Kidney (tissue), 14 donors: ENCODE data around the gene TKTL1. TPM values are rescaled to one million over a fixed set of nuclear protein-coding genes. Genes with fewer than 3 reads are reported as not detected.

Experiments
- DNase-seq, 5 donors: peaks; one replicate each; pipeline ENCODE4 v3.0.0-alpha.2; 2013 to 2020
- FAIRE-seq: peaks from 2 replicates; lab custom pipeline; 2012; peaks lifted over from hg19 to GRCh38; lab: Jason Lieb, UNC
- H3K27ac ChIP-seq, 2 donors: one replicate each; pipeline ENCODE4 v1.7.0; 2013; ENCODE audit warnings: low read depth in 2 of 2, low read length in 2 of 2, inconsistent platforms in 1 of 2
- H3K27me3 ChIP-seq: one replicate; pipeline ENCODE4 v1.7.1; 2013; ENCODE audit warnings: low read length, inconsistent platforms; ENCODE audit not compliant: control insufficient read depth, insufficient read depth
- H3K36me3 ChIP-seq, 3 donors: one replicate each; pipeline versions ENCODE4 v1.7.0 to v1.7.1; 2013; ENCODE audit warnings: low read length in 3 of 3, control low read depth in 1 of 3, inconsistent platforms in 1 of 3; ENCODE audit not compliant: insufficient read depth in 3 of 3, control insufficient read depth in 2 of 3
- H3K4me1 ChIP-seq, 3 donors: one replicate each; pipeline versions ENCODE4 v1.7.0 to v1.7.1; 2013; ENCODE audit warnings: low read length in 3 of 3, inconsistent platforms in 1 of 3, low read depth in 1 of 3; ENCODE audit not compliant: control insufficient read depth in 2 of 3, insufficient read depth in 2 of 3
- H3K4me3 ChIP-seq, 3 donors: one replicate each; pipeline versions ENCODE4 v1.7.0 to v1.8.1; 2013; ENCODE audit warnings: low read length in 3 of 3, control low read depth in 1 of 3, inconsistent platforms in 1 of 3
- H3K9ac ChIP-seq, 3 donors: one replicate each; pipeline versions ENCODE4 v1.7.0 to v1.7.1; 2013; ENCODE audit warnings: low read length in 3 of 3, control low read depth in 1 of 3, inconsistent platforms in 1 of 3
- H3K9me3 ChIP-seq, 3 donors: one replicate each; pipeline versions ENCODE4 v1.7.0 to v1.7.1; 2013; ENCODE audit warnings: low read length in 3 of 3, control low read depth in 1 of 3, inconsistent platforms in 1 of 3; ENCODE audit not compliant: control insufficient read depth in 2 of 3, insufficient read depth in 1 of 3
- CTCF ChIP-seq: IDR thresholded peaks from 3 replicates; pipeline ENCODE4 v1.5.1; 2012; ENCODE audit warnings: mild to moderate bottlenecking, moderate library complexity, borderline replicate concordance; ENCODE audit not compliant: insufficient read depth; ENCODE audit errors: extremely low read depth
- intact Hi-C: fragments of 100-400 bp; cut with DNase I; formaldehyde crosslinking; loops from one replicate; pipeline ENCODE4 v1.11.1; 2022
- polyA plus RNA-seq: library from polyadenylated mRNA; stranded (reverse); fragments of 350-450 nt; fragmentation: Illumina TruSeq; extraction: RNeasy Lipid Tissue Mini Kit (QIAGEN cat#74804); gene quantifications from one replicate; pipeline ENCODE4 v1.2.3, GENCODE V29; 2014; ENCODE audit warnings: low read depth, low replicate concordance; ENCODE audit not compliant: insufficient read depth
- total RNA-seq: library from RNA; stranded (reverse); fragmentation: NEBNext Ultra II Directional; extraction: Animal tissue kit (Norgen Biotek cat#: 25700); gene quantifications from one replicate; pipeline ENCODE4 v1.2.1, GENCODE V29; 2021
- donor health status: control.
- donor health status: control.
- donor health status: control.
- donor health status: control.
- donor health status: control.
- donor health status: DM: yes; HTN: yes; CAD: no.
- donor health status: Normal renal cell carcinoma (clear cell type).

Gene TKTL1
- total and polyA plus RNA-seq, 2 donors from 2014 or later: 0.30 to 0.38 TPM

DNA sequence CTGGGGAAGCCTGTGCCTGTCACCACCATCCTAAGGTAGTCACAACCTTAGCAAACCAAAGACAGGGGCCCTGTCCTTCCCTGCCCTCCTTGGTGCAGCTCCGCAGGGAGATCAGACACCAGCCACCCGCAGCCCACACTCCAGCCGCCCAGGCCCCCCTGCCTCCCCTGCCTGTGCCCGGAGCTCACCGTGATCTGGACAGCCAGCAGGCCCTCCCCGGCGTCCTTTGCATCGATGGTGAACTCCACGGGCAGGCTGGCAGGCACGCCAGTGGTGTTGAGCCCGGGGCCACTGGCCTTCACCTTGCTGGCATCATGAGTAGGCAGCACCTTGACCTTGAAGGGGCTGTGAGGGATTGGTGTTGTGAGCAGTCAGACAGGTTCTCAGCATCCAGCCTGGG is 62.4 kb downstream of the TKTL1 start:
- Histone ChIP-seq H3K36me3 (peaks cover 0 to 28% (median 12%) of the 10 kb centered on the region in 3 donors), H3K4me3 (no peak overlapping the region), H3K9me3 (no peaks in the 10 kb centered on the region), H3K9ac (no peak overlapping the region), H3K27me3 (no peaks in the 10 kb centered on the region), H3K4me1 (no peaks in the 10 kb centered on the region), H3K27ac (no peak overlapping the region)
- no peak for FAIRE-seq
- DNase-seq: no peak
- TF ChIP-seq CTCF: no peak
- intact Hi-C loops: no loop called here

- FAIRE-seq: no peak
- DNase-seq: no peak
- intact Hi-C loops: no loop called here
- H3K4me3 ChIP-seq: no peak overlapping the region
- no peak for TF ChIP-seq CTCF
- H3K27me3 ChIP-seq: no peaks in the 10 kb centered on the region
- H3K9ac ChIP-seq: no peak overlapping the region
- H3K27ac ChIP-seq: no peak overlapping the region
- H3K9me3 ChIP-seq: no peaks in the 10 kb centered on the region
- H3K36me3 ChIP-seq: peaks cover under 1 to 20% (median 11%) of the 10 kb centered on the region in 3 donors
- H3K4me1 ChIP-seq: no peaks in the 10 kb centered on the region
Measured at GRCh38 chrX:154358829-154359228, 63.2 kb downstream of the TKTL1 start.

- intact Hi-C loops: no loop called here
- no peak for DNase-seq
- H3K27me3 ChIP-seq: no peaks in the 10 kb centered on the region
Measured at GRCh38 chrX:154359362-154360154, 64.0 kb downstream of the TKTL1 start.

More at GRCh38 chrX:154359362-154360154, 64.0 kb downstream of the TKTL1 start:
- no peak for TF ChIP-seq CTCF
- Histone ChIP-seq H3K4me3 (no peak overlapping the region), H3K36me3 (peaks cover 2 to 17% (median 11%) of the 10 kb centered on the region in 3 donors), H3K9ac (no peak overlapping the region), H3K9me3 (no peaks in the 10 kb centered on the region), H3K27ac (no peak overlapping the region), H3K4me1 (no peaks in the 10 kb centered on the region)
- FAIRE-seq: no peak
